ENCODE measurements around the gene AEBP1. TPM values are rescaled to one million over a fixed set of nuclear protein-coding genes. Genes with fewer than 3 reads are reported as not detected.
A peak's percentile ranks its signal among the peaks of the same experiment; 100 is the strongest.

AEBP1 gene
- total RNA-seq, 1 donor: 267 TPM

- no peak overlapping the region for H3K4me3 ChIP-seq (ENCODE audit: insufficient read depth, low read length)
- H3K27me3 ChIP-seq (ENCODE audit: insufficient read depth, low read length): peaks cover 9% of the 10 kb centered on the region
- H3K36me3 ChIP-seq (ENCODE audit: insufficient read depth, low read length): no peaks in the 10 kb centered on the region
- DNase-seq (ENCODE audit: insufficient read length, low spot score, missing footprints): peak; percentile 95
- no peaks in the 10 kb centered on the region for H3K9me3 ChIP-seq (ENCODE audit: low read depth, low read length)
- H3K4me1 ChIP-seq (ENCODE audit: insufficient read depth, low read length): peaks cover 21% of the 10 kb centered on the region
- H3K4me2 ChIP-seq (ENCODE audit: insufficient read depth, low read length): peak overlapping the region; percentile 58
- H3K27ac ChIP-seq (ENCODE audit: low read depth, low read length): no peak overlapping the region
- H3K79me2 ChIP-seq (ENCODE audit: insufficient read depth, low read length): no peaks in the 10 kb centered on the region
- H2AFZ ChIP-seq (ENCODE audit: low read length): no peak overlapping the region
- TF ChIP-seq CTCF (IDR thresholded peaks at IDR 0.05; ENCODE audit: extremely low read depth, low read depth, low read length): no peak
- no peaks in the 10 kb centered on the region for H4K20me1 ChIP-seq (ENCODE audit: insufficient read depth, low read length)
Measured at GRCh38 chr7:44163591-44163990, 59.4 kb downstream of the AEBP1 start.

Small RNA genes within 50 kb of the gene (small RNA-seq; reads per million reads assigned to genes)
- not detected for gene RNA5SP230

Other genes with a start within 250 kb of the AEBP1 start
- 69.0 and 93.7 TPM in 2 replicates for gene MRPS24, start 234.8 kb upstream of the AEBP1 start, total RNA-seq
- gene URGCP, start 197.7 kb upstream of the AEBP1 start, total RNA-seq: 28.9 and 30.4 TPM in 2 replicates
- 19.2 and 22.1 TPM in 2 replicates for gene UBE2D4, start 177.9 kb upstream of the AEBP1 start, total RNA-seq
- gene SPDYE1, start 106.4 kb upstream of the AEBP1 start, total RNA-seq: not detected in 2 replicates
- 97.5 and 105 TPM in 2 replicates for gene DBNL, start 59.6 kb upstream of the AEBP1 start, total RNA-seq
- 0.29 and 0.36 TPM in 2 replicates for gene PGAM2, start 38.8 kb upstream of the AEBP1 start, total RNA-seq
- 35.9 and 40.9 TPM in 2 replicates for gene POLM, start 21.8 kb upstream of the AEBP1 start, total RNA-seq
- 69.2 and 80.3 TPM in 2 replicates for gene POLD2, start 19.2 kb downstream of the AEBP1 start, total RNA-seq
- gene MYL7, start 37.0 kb downstream of the AEBP1 start, total RNA-seq: not detected in 2 replicates
- not detected in 2 replicates for gene GCK, start 85.1 kb downstream of the AEBP1 start, total RNA-seq
- 90.1 and 95.2 TPM in 2 replicates for gene YKT6, start 96.6 kb downstream of the AEBP1 start, total RNA-seq
- gene CAMK2B, start 221.2 kb downstream of the AEBP1 start, total RNA-seq: not detected in 2 replicates

Measured in osteoblast (primary cell).